Smooth muscle cell (in vitro differentiated cells): Measurements from ENCODE around the gene ERP44. TPM values are rescaled to one million over a fixed set of nuclear protein-coding genes. Genes with fewer than 3 reads are reported as not detected.
"Not testable (repeated sequence)": the region's sequence is repeated elsewhere in the genome, so short reads cannot be mapped to it uniquely, and the experiment has no call there.

Source experiments
- DNase-seq: peaks from one replicate; lab custom pipeline; 2025; ENCODE audit not compliant: unreplicated experiment; lab: John Stamatoyannopoulos, UW
- H2AFZ ChIP-seq: fragments of 200-600 bp; sonication (generic); 2 replicates; pipeline ENCODE4 v1.6.0; 2016; ENCODE audit warnings: antibody characterized with exemption, low read depth, mild to moderate bottlenecking
- H3F3A ChIP-seq: fragments of 200-600 bp; sonication (generic); 2 replicates; pipeline ENCODE4 v1.6.0; 2017; ENCODE audit warnings: antibody characterized with exemption, low read depth
- H3K27ac ChIP-seq: fragments of 200-600 bp; sonication (generic); 2 replicates; pipeline ENCODE4 v1.5.1; 2016; ENCODE audit warnings: low read depth, mild to moderate bottlenecking
- H3K27me3 ChIP-seq: fragments of 200-600 bp; sonication (generic); 2 replicates; pipeline ENCODE4 v1.6.1; 2016; ENCODE audit warnings: low read depth, mild to moderate bottlenecking
- H3K36me3 ChIP-seq: fragments of 200-600 bp; sonication (generic); 2 replicates; pipeline ENCODE4 v1.5.1; 2016; ENCODE audit warnings: low read depth
- H3K4me1 ChIP-seq: fragments of 200-600 bp; sonication (generic); 2 replicates; pipeline ENCODE4 v1.5.1; 2016; ENCODE audit warnings: low read depth
- H3K4me2 ChIP-seq: fragments of 200-600 bp; sonication (generic); 2 replicates; pipeline ENCODE4 v1.6.0; 2016; ENCODE audit warnings: mild to moderate bottlenecking
- H3K4me3 ChIP-seq: fragments of 200-600 bp; sonication (generic); 2 replicates; pipeline ENCODE4 v1.5.1; 2016; ENCODE audit warnings: mild to moderate bottlenecking
- H3K79me2 ChIP-seq: fragments of 200-600 bp; sonication (generic); 2 replicates; pipeline ENCODE4 v1.6.0; 2016; ENCODE audit warnings: low read depth, mild to moderate bottlenecking
- H3K9ac ChIP-seq: fragments of 200-600 bp; sonication (generic); 2 replicates; pipeline ENCODE4 v1.6.0; 2016; ENCODE audit warnings: low read depth
- H3K9me3 ChIP-seq: fragments of 200-600 bp; sonication (generic); replicated peaks from 2 replicates; pipeline ENCODE4 v1.5.1; 2016; ENCODE audit warnings: low read depth
- H4K20me1 ChIP-seq: fragments of 200-600 bp; sonication (generic); 2 replicates; pipeline ENCODE4 v1.6.0; 2016; ENCODE audit warnings: low read depth
- WGBS: methylation state at CpG from one replicate; pipeline ENCODE4 v1.1.7; 2016; ENCODE audit warnings: low lambda C conversion rate; 5-methylcytosine and 5-hydroxymethylcytosine counted together
- polyA plus RNA-seq: library from polyadenylated mRNA; unstranded; fragments of >200 nt; fragmentation: Nextera tagmentation; extraction: Ambion mirVana; gene quantifications from 2 replicates; pipeline ENCODE4 v1.2.1, GENCODE V29; 2016
- total RNA-seq: library from RNA; depleted of rRNA; stranded (reverse); fragments of >200 nt; gene quantifications from 2 replicates; pipeline ENCODE4 v1.2.3, GENCODE V29; 2014
- TF ChIP-seq, protein P1 (sequence below): fragments of 200-600 bp; sonication (generic); IDR thresholded peaks from 2 replicates; pipeline ENCODE4 v1.5.1; 2017; ENCODE audit warnings: borderline replicate concordance, mild to moderate bottlenecking, antibody characterized with exemption; ENCODE audit not compliant: insufficient read depth, poor library complexity, severe bottlenecking

Gene ERP44
- total and polyA plus RNA-seq, 2 experiments from 2014 or later: 32.0 to 38.5 TPM

DNA sequence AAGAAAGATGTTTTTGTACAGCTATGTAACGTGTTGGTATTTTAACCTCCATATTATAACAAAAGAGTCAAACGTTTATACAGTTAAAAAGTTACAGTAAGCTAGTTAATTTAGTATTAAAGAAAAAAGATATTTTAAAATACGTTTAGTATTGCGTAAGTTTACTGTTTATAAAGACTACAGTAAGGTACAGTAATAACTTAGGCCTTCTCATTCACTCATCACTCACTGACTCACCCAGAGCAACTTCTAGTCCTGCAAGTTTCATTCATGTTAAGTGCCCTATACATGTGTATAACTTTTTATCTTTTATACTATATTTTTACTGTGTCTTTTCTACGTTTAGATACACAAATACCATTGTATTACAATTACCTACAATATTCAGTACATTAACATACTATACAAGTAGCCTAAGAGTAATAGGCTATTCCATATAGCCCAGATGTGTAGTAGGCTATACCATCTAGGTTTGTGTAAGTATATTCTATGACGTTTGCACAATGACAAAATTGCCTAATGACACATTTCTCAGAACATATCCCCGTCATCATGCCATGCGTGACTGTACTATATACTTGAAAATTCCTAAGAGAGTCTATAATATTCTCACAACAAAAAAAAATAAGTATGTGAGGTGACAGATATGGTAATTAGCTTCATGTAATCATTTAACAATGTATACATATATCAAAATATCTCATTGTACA is 33.8 kb downstream of the ERP44 start:
- Histone ChIP-seq H2AFZ (no peak overlapping the region), H3K9ac (peak overlapping the region; percentile 56), H4K20me1 (peaks cover 65% of the 10 kb centered on the region), H3K9me3 (no peaks in the 10 kb centered on the region), H3K36me3 (no peaks in the 10 kb centered on the region), H3K79me2 (peaks cover 58% of the 10 kb centered on the region), H3K4me1 (peaks cover 6% of the 10 kb centered on the region), H3K27me3 (no peaks in the 10 kb centered on the region), H3K4me2 (peak overlapping the region; percentile 46), H3K4me3 (no peak overlapping the region), H3F3A (peaks cover 10% of the 10 kb centered on the region), H3K27ac (peak overlapping the region; percentile 88)
- TF ChIP-seq, protein P1, sequence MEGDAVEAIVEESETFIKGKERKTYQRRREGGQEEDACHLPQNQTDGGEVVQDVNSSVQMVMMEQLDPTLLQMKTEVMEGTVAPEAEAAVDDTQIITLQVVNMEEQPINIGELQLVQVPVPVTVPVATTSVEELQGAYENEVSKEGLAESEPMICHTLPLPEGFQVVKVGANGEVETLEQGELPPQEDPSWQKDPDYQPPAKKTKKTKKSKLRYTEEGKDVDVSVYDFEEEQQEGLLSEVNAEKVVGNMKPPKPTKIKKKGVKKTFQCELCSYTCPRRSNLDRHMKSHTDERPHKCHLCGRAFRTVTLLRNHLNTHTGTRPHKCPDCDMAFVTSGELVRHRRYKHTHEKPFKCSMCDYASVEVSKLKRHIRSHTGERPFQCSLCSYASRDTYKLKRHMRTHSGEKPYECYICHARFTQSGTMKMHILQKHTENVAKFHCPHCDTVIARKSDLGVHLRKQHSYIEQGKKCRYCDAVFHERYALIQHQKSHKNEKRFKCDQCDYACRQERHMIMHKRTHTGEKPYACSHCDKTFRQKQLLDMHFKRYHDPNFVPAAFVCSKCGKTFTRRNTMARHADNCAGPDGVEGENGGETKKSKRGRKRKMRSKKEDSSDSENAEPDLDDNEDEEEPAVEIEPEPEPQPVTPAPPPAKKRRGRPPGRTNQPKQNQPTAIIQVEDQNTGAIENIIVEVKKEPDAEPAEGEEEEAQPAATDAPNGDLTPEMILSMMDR: no peak
- 62% methylated on average over 8 of the region's 8 CpGs for WGBS
- no peak for DNase-seq

- peaks cover 6% of the 10 kb centered on the region for H3K4me1 ChIP-seq
- DNase-seq: no peak
- 33% methylated on average over 3 of the region's 3 CpGs for WGBS
Observed at GRCh38 chr9:100063185-100063584, 35.6 kb downstream of the ERP44 start.

GRCh38 chr9:100062683-100063082 is 36.1 kb downstream of the ERP44 start:
- not testable (repeated sequence) for H3K27ac ChIP-seq, H3K9me3 ChIP-seq, DNase-seq, H3K4me1 ChIP-seq, H3K9ac ChIP-seq, H3K36me3 ChIP-seq, H3K27me3 ChIP-seq, H3K4me3 ChIP-seq, H2AFZ ChIP-seq, H3F3A ChIP-seq, H3K4me2 ChIP-seq
- peaks cover 72% of the 10 kb centered on the region for H4K20me1 ChIP-seq
- peaks cover 58% of the 10 kb centered on the region for H3K79me2 ChIP-seq
- WGBS: 50% methylated on average over 1 of the region's 1 CpG

More at GRCh38 chr9:100063185-100063584, 35.6 kb downstream of the ERP44 start:
- Histone ChIP-seq H4K20me1 (peaks cover 72% of the 10 kb centered on the region), H3K27ac (peak overlapping the region; percentile 16), H3K27me3 (no peaks in the 10 kb centered on the region), H2AFZ (no peak overlapping the region), H3K4me2 (peak overlapping the region; percentile 61), H3K79me2 (peaks cover 58% of the 10 kb centered on the region), H3F3A (peaks cover 10% of the 10 kb centered on the region), H3K36me3 (no peaks in the 10 kb centered on the region), H3K9me3 (no peaks in the 10 kb centered on the region), H3K4me3 (no peak overlapping the region), H3K9ac (no peak overlapping the region)
- TF ChIP-seq, protein P1: no peak

DNA sequence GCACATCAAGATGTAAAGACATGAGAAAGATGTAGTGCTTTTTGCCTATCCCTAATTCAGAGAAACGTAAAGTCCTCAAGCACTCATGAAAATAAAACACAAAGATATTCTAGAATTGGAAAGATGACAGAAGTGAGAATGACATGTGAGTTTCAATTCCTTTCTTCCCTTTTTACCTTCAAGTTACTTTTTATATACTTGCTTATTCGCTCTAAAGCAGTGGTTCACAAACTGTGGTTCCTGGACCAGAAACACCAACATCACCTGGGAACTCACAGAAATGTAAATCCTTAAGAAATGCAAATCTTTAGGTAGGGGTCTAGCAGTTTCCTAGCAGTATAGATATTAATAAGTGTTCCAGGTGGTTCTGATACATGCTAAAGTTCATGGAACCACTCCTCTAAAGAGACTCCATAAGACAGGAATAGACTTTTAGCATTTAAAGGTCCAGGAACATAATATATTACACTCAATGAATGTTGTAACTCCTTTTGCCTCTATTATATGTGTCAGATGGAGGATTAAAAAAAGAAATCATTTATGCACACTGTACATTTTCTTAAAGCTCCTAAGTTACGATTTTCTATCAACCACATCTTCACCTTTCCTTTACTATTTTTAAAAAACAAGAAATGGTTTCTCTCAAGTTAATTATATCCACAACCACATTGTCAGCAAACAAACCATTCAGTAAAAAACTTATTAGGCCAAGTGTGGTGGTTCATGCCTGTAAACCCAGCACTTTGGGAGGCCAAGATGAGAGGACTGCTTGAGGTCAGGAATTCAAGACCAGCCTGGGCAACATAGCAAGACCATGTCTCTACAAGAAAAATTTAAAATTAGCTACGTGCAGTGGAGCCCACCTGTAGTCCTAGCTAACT is 39.9 kb downstream of the ERP44 start:
- DNase-seq: no peak
- Histone ChIP-seq H3K36me3 (no peaks in the 10 kb centered on the region), H3F3A (no peaks in the 10 kb centered on the region), H3K27ac (no peak overlapping the region), H3K9me3 (no peaks in the 10 kb centered on the region), H3K27me3 (no peaks in the 10 kb centered on the region), H3K79me2 (peaks cover 40% of the 10 kb centered on the region), H2AFZ (no peak overlapping the region), H4K20me1 (peaks cover 44% of the 10 kb centered on the region), H3K4me3 (no peak overlapping the region), H3K9ac (no peak overlapping the region), H3K4me2 (no peak overlapping the region), H3K4me1 (peaks cover 6% of the 10 kb centered on the region)
- TF ChIP-seq, protein P1: no peak
- WGBS: 96% methylated on average over 4 of the region's 4 CpGs
